NCI-H1048 (cell line): ENCODE measurements around the gene ABHD2.
"Not testable (repeated sequence)": the region's sequence is repeated elsewhere in the genome, so short reads cannot be mapped to it uniquely, and the experiment has no call there.

ENCODE experiments used
- DNase-seq: peaks from one replicate; lab custom pipeline; 2025; lab: John Stamatoyannopoulos, UW

ABHD2 gene

GRCh38 chr15:89139613-89140499 is 51.6 kb downstream of the ABHD2 start:
- DNase-seq = no peak

DNA sequence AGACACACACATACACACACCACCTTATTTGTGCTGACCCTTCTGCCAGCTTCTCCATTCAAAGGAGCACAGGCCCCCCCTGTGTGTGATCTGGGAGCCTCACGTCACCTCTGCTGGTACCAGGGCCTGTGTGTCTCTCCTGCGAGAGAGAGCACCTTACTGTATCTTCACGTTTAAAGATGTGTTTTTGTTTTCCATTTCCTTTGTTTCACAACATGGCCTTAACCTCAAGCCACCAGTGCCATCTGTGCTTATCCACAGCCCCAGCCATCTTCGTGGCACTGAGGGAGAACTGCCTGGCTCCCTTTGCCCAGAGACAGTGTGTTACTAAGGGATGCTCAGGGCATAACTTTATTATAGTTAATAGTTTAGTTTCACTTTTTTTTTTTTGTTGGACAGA is 52.3 kb downstream of the ABHD2 start:
- no peak for DNase-seq

- DNase-seq = not testable (repeated sequence)
Measured at GRCh38 chr15:89141159-89141558, 52.9 kb downstream of the ABHD2 start.

GRCh38 chr15:89141885-89142284 is 53.6 kb downstream of the ABHD2 start:
- no peak for DNase-seq

DNA sequence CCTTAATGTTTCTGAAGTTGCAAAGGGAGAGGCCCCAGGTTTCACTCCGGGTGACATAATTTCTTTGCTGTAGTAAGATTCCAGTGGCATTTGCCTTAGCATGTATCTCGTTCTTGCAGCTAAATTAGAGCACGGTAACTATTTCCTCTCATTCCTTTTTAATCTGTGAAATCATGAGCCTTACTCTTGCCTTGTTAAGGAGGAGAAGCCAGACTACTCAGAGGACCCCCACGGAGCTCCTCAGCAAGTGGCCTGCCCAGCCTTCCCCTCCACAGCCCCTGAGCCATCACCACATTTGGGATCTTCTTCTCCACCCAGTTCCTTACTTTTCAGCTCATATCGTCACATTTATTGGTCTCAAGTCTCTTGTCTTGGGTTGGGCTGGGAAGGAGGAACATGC is 54.2 kb downstream of the ABHD2 start:
- DNase-seq = no peak

DNA sequence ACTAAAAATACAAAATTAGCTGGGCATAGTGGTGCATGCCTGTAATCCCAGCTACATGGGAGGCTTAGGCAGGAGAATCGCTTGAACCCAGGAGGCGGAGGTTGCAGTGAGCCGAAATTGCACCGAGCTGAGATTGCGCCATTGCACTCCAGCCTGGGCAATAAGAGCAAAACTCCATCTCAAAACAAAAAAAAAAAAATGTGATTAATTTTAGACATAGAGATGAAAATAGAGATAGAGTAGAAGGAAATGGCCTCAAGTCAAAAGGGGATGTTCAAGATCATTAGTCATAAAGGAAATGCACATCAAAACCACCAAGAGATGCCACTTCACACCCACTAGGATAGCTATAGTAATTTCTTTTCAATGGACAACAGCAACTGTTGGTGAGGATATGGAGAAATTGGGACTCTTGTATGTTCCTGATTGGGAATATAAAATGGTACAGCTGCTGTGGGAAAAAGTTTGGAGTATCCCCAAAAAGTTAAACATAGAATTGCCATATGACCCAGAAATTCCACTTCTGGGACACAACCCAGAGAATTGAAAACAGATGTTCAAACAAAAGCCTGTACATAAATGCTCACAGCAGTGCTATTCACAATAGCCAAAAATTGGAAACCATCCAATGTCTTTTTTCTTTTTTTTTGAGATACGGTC is 55.4 kb downstream of the ABHD2 start:
- DNase-seq = no peak

DNA sequence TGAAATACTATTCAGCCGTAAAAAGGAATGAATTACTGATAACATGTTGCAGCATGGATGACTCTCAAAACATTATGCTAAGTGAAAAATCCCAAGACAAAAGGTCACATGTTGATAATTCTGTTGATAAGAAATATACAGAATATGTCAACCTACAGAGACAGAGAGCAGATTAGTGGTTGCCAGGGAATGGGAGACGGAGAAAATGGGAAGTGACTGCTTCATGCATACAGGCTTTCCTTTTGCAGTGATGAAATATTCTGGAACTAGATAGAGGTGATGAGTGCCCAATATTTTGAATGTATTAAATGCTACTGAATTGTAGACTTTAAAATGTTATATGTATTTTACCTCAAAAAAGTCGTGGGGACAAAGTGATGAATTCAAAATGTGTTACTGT is 56.2 kb downstream of the ABHD2 start:
- DNase-seq = no peak

DNA sequence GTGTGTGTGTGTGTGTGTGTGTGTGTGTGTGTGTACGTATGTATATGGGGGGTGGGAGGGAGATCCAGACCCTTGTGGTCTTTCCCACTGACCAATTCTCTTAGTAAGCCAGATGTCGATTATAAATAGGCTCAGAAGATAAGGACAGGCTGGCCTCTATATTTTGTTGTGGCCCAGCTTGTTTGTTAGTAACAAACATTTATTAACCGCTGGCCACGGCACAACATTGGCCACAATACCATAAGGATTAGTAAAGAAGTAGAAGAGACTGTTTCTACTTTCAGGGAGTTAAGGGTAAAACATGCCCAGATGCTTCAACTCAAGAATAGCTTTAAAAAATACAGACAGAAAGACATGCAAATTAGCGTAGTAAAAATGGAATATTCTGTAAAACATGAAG is 58.1 kb downstream of the ABHD2 start:
- DNase-seq = no peak

DNA sequence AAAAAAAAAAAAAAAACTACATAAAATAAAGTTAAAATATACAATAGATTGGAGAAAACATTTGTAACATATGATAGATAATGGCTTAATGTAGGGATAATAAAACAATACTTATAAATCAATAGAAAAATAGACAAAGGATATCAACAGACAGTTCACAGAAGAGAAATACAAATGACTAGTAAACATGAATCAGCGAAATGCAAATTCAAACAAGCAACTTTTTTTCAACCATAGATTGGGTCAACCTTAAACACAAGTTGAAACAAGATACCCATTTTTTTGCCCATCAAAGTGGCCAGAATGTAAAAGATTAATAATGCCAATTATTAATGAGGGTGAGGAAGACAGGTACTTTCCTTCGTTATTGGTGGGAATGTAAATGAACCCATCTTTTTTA is 59.9 kb downstream of the ABHD2 start:
- no peak for DNase-seq

DNA sequence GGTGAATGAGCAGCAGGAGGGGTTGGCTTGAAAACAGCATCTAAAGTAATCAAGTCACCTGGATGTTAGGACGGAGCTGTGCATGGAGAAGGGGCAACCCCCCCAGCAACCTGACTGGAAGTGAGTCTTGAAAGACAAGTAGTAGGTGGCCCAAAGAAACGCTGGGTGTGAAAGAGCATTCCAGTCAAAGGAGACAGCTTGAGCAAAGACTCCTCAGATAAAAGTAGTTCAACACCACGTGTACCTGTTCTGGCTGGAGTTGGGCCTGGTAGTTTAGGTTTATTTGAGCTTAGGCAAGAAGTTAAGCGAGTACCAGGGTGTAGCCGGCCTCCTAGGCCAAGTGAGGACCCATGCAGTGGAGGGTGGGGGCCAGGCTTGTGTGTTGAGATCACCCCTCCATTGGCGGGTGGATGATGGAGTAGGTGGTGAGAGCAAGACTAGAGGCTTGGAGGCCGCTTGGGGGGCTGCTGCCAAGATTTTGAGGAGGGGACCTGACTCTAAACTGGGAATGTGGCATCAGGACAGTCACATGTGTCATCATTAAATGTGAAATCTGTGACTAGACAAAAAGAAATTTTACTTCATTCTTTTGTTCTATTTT is 61.3 kb downstream of the ABHD2 start:
- no peak for DNase-seq

DNA sequence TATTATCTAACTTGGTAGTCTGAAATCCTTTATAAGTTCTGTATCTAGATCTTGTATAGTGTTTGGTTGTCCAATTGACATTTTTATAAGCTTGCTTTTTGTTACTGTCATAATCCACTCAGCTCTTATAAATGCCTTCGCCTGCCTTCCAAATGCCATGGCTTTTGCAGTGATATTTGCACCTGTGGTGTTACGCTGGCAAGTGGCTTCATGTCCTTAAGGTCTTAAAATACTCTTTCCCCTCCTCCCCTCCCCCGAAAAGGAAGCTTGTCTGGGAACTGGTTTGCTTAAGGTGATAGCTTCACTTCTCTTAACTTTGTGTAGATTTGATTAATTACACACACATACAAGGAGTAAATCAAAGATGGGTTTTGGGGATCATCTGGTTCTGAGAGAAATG is 62.0 kb downstream of the ABHD2 start:
- no peak for DNase-seq

DNA sequence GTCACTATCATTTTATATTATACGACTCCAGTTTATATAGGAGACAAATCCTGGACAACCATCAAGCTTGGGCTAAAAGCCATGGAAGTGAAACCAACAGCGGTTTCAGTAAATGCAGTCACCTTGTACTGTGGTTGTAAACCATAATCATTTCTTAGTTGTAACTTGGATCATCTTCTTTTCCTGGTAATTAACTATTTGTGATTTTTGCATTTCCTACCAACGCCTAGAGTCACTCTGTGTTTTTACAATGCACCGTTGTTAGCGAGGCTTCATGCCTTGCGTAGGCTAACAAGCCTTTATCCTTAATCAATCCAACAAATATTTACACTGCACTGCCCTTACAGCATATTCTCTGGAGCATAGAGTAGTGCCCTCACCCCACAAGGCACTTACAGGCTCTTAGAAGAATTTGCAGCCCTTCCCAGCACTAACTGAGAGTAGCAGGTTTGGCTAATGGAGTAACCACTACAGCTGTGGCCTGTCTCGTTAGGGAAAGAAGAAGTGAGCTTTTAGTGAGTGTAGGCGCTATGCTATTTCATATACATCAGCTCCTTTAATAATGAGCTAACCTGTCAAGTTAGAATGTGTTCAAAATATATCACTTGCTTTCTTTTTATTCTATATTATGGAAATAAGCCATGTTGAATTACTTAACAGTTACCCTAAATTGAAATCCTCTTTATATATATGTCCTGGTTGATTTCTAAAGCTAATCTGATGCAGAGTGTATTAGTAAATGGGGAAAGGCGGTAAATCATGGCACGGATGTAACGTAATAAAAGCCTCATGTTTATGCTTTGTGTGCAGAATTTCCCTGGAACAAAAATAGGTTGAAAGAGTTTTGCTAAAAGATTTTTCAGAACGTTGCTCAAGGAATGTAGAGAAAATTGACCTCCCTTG is 62.8 kb downstream of the ABHD2 start:
- no peak for DNase-seq

- no peak for DNase-seq
Measured at GRCh38 chr15:89155122-89155521, 66.9 kb downstream of the ABHD2 start.

- no peak for DNase-seq
Measured at GRCh38 chr15:89155656-89156055, 67.4 kb downstream of the ABHD2 start.

GRCh38 chr15:89157061-89157460 is 68.8 kb downstream of the ABHD2 start:
- DNase-seq = no peak

DNA sequence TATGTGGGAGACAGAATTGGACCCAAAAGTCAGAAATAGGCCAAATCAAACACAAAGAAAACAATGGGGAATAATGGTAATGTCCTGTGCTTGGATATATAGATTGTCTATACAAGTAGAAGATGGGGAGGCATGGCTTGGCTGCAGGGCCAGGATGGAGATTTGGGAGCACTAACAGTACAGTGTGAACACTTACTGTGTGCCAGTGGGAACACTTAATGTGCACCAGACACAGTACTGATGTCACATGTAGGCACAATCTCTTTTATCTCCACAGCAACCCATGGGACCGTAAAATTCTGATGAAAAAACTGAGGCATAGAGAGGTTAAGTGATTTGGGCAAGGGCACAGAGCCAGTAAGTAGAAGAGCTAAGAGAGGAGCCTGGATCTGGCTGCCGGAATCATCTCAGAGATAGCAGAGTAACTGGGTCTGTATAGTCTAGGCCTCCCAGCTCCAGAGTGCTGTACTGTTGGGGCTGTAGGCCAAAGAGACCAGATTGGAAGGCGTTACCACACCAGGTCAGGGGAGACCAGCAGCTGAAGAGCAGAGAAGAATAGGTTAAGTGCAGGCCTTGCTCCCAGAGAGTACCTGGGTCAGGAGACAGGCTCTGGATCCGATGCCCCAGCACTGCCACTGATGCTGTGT is 69.8 kb downstream of the ABHD2 start:
- no peak for DNase-seq

GRCh38 chr15:89161666-89162065 is 73.4 kb downstream of the ABHD2 start:
- no peak for DNase-seq

DNA sequence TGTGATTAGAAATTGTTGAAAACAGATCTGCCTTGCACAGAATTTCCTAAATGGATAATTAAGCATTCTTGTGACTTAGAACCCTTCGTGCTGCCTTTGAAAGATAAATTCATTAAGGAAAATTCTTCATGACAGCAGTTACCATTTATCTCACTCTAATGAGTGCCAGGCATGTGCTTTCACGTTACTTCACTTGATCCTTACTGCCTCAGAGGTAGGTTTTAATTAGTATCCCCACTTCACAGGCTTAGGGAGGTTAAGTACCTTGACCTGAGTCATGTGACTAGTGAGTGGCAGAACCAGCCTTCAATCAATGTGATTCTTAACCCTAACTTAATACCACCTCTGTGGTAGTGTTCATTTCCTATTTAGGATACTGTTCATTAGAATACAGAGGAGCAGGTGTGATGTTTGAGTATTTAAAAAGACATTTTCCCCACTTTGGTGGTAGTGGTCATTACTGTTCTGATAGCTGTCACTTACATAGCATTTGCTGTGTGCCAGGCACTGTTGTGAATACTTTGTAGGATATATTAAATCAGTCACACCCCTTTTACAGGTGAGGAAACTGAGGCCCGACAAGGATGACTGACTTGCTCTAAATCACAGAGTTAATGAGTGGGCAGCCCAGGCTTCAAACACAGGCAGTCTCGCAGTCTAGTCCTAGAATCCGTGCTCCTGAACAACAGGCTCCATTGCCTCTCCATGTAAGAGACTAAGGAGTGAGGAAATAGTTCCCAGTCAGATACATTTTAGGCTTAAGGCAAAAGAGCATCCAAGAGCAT is 75.2 kb downstream of the ABHD2 start:
- no peak for DNase-seq

- no peak for DNase-seq
Measured at GRCh38 chr15:89164712-89165211, 76.5 kb downstream of the ABHD2 start.

DNA sequence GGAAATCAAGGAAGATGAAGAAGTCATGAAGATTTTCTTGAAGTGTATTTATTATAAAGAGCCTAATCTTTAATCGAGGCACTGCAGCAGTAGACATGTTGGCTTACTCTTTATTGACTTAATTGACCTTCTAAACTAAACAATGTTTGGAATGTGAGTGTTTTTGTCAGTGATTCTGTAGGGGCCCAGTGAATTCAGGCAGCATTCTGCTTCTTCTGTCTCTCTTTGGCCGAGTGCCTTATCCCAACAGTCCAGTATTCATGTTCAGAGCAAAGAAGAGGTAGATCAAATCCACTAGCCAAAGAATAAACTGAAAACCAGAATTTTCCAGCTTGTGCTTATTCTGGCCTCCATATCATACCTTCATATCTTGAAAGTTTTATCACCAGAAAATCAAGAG is 77.4 kb downstream of the ABHD2 start:
- DNase-seq = no peak
